SK-N-SH (cell line): ENCODE results near the gene SH3BGR. TPM values are rescaled to one million over a fixed set of nuclear protein-coding genes. Genes with fewer than 3 reads are reported as not detected.

Experiments used
- CTCF ChIA-PET: fragments of 300-600, 350-600 bp; formaldehyde crosslinking; extraction: SDS; loops from one replicate; lab custom pipeline; 2021; lab: Yijun Ruan, JAX
- POLR2A ChIA-PET: fragments of 350-600 bp; sonication (Branson Sonifier 250); formaldehyde crosslinking; extraction: SDS; loops from one replicate; lab custom pipeline; 2020; ENCODE audit warnings: antibody characterized with exemption, inconsistent platforms; lab: Yijun Ruan, JAX
- DNase-seq: peaks from one replicate; pipeline ENCODE4 v3.0.0; 2012
- H2AFZ ChIP-seq: fragments of 200-600 bp; sonication (generic); 2 replicates; pipeline ENCODE4 v1.8.1; 2016; ENCODE audit warnings: antibody characterized with exemption, mild to moderate bottlenecking, low read depth
- H3F3A ChIP-seq: fragments of 200-600 bp; sonication (generic); replicated peaks from 2 replicates; pipeline ENCODE3; 2016; ENCODE audit warnings: antibody characterized with exemption, mild to moderate bottlenecking; ENCODE audit not compliant: insufficient read depth
- H3K27ac ChIP-seq, 2 experiments: fragments of 200-500 bp in 1 of 2; fragments of 200-600 bp in 1 of 2; sonication (Bioruptor generic) in 1 of 2; sonication (generic), shearing (Covaris generic) in 1 of 2; 2 replicates each; pipeline versions ENCODE4 v1.5.1 to v1.6.1; 2014 to 2016; ENCODE audit warnings: low read depth in 2 of 2, inconsistent platforms in 1 of 2, low read length in 1 of 2, mild to moderate bottlenecking in 1 of 2, mixed read lengths in 1 of 2
- H3K27me3 ChIP-seq: fragments of 200-600 bp; sonication (generic), shearing (Covaris generic); 2 replicates; pipeline ENCODE4 v1.6.1; 2016; ENCODE audit warnings: mixed run types; ENCODE audit not compliant: insufficient read depth
- H3K36me3 ChIP-seq, 2 experiments: fragments of 200-500 bp in 1 of 2; fragments of 200-600 bp in 1 of 2; sonication (Bioruptor generic) in 1 of 2; sonication (generic) in 1 of 2; replicated peaks in 1 of 2; 2 replicates each; pipeline versions ENCODE3 to v1.5.1; 2014 to 2016; ENCODE audit warnings: low read length in 1 of 2, mild to moderate bottlenecking in 1 of 2; ENCODE audit not compliant: insufficient read depth in 2 of 2, control insufficient read depth in 1 of 2
- H3K4me1 ChIP-seq, 2 experiments: fragments of 200-500 bp in 1 of 2; fragments of 200-600 bp in 1 of 2; sonication (Bioruptor generic) in 1 of 2; sonication (generic), shearing (Covaris generic) in 1 of 2; 2 replicates each; pipeline versions ENCODE4 v1.5.1 to v1.6.1; 2014 to 2016; ENCODE audit warnings: low read depth in 1 of 2, low read length in 1 of 2, mixed run types in 1 of 2; ENCODE audit not compliant: insufficient read depth in 2 of 2, control insufficient read depth in 1 of 2
- H3K4me2 ChIP-seq: fragments of 200-600 bp; sonication (generic), shearing (Covaris generic); 2 replicates; pipeline ENCODE4 v1.6.1; 2017; ENCODE audit warnings: mixed run types
- H3K4me3 ChIP-seq, 2 experiments: fragments of 200-500 bp in 1 of 2; fragments of 200-600 bp in 1 of 2; sonication (Bioruptor generic) in 1 of 2; sonication (generic), shearing (Covaris generic) in 1 of 2; 2 replicates each; pipeline versions ENCODE4 v1.5.1 to v1.8.1; 2014 to 2016; ENCODE audit warnings: low read depth in 2 of 2, inconsistent platforms in 1 of 2, low read length in 1 of 2, mild to moderate bottlenecking in 1 of 2, mixed read lengths in 1 of 2, moderate library complexity in 1 of 2
- H3K79me2 ChIP-seq: fragments of 200-600 bp; sonication (generic); 2 replicates; pipeline ENCODE4 v1.8.1; 2017; ENCODE audit warnings: mild to moderate bottlenecking; ENCODE audit not compliant: insufficient read depth
- H3K9ac ChIP-seq: fragments of 200-600 bp; sonication (generic); 2 replicates; pipeline ENCODE4 v1.6.1; 2017; ENCODE audit warnings: mixed run types
- H3K9me2 ChIP-seq: fragments of 200-600 bp; sonication (generic); 2 replicates; pipeline ENCODE4 v1.6.1; 2017; ENCODE audit warnings: mixed run types
- H3K9me3 ChIP-seq: fragments of 200-600 bp; sonication (generic); 2 replicates; pipeline ENCODE4 v1.6.1; 2017; ENCODE audit warnings: mixed run types, mild to moderate bottlenecking, moderate library complexity
- H4K20me1 ChIP-seq: fragments of 200-600 bp; sonication (generic); 2 replicates; pipeline ENCODE4 v1.6.1; 2017; ENCODE audit warnings: mild to moderate bottlenecking, mixed run types; ENCODE audit not compliant: insufficient read depth
- ELF1 ChIP-seq: IDR thresholded peaks from 2 replicates; pipeline ENCODE4 v1.4.0; 2012
- FOSL2 ChIP-seq: IDR thresholded peaks from 2 replicates; pipeline ENCODE4 v1.4.0; 2012; ENCODE audit warnings: low read depth, mild to moderate bottlenecking, moderate library complexity, borderline replicate concordance
- FOXM1 ChIP-seq: IDR thresholded peaks from 2 replicates; pipeline ENCODE4 v1.4.0; 2012; ENCODE audit warnings: low read depth, mild to moderate bottlenecking
- GABPA ChIP-seq: IDR thresholded peaks from 2 replicates; pipeline ENCODE4 v1.4.0; 2012; ENCODE audit warnings: low read depth, mild to moderate bottlenecking
- GATA2 ChIP-seq: sonication (generic); formaldehyde crosslinking; IDR thresholded peaks from 2 replicates; pipeline ENCODE4 v1.5.0; 2020; ENCODE audit warnings: mild to moderate bottlenecking, missing genetic modification reagents
- MEF2A ChIP-seq: IDR thresholded peaks from 2 replicates; pipeline ENCODE4 v1.4.0; 2012; ENCODE audit warnings: low read depth, borderline replicate concordance
- MXI1 ChIP-seq: IDR thresholded peaks from 2 replicates; pipeline ENCODE4 v1.6.1; 2012; ENCODE audit warnings: mild to moderate bottlenecking, low read depth, low read length, improper control_type of control experiment
- NFIC ChIP-seq: IDR thresholded peaks from 2 replicates; pipeline ENCODE4 v1.4.0; 2012; ENCODE audit warnings: borderline replicate concordance
- NRF1 ChIP-seq: IDR thresholded peaks from 2 replicates; pipeline ENCODE4 v1.6.1; 2012; ENCODE audit warnings: low read depth, mild to moderate bottlenecking, low read length
- SIN3A ChIP-seq: IDR thresholded peaks from 2 replicates; pipeline ENCODE4 v1.6.1; 2012; ENCODE audit warnings: low read depth, mild to moderate bottlenecking, low read length, moderate library complexity, borderline replicate concordance
- TCF12 ChIP-seq: IDR thresholded peaks from 2 replicates; pipeline ENCODE4 v1.4.0; 2012
- TEAD4 ChIP-seq: IDR thresholded peaks from 2 replicates; pipeline ENCODE4 v1.4.0; 2012; ENCODE audit warnings: mild to moderate bottlenecking, borderline replicate concordance; ENCODE audit not compliant: insufficient read depth
- WGBS: methylation state at CpG from one replicate; pipeline ENCODE4 v1.1.6; 2017; ENCODE audit warnings: low lambda C conversion rate; 5-methylcytosine and 5-hydroxymethylcytosine counted together
- polyA plus RNA-seq, 3 experiments: library from polyadenylated mRNA; depleted of rRNA; stranded (reverse); fragments of >200 nt; gene quantifications; 2 replicates each; pipeline ENCODE4 v1.2.3, GENCODE V29; 2012
- TF ChIP-seq, protein P1 (sequence below): fragments of 150-350 bp; IDR thresholded peaks from 2 replicates; pipeline ENCODE4 v1.6.1; 2016; ENCODE audit warnings: mild to moderate bottlenecking, low read depth, low read length
- TF ChIP-seq, protein P2 (sequence below): IDR thresholded peaks from 2 replicates; pipeline ENCODE4 v1.6.1; 2012; ENCODE audit warnings: mild to moderate bottlenecking, low read depth, low read length, moderate library complexity
- TF ChIP-seq, protein P3 (sequence below): fragments of 200-600 bp; sonication (generic); IDR thresholded peaks from 2 replicates; pipeline ENCODE4 v1.6.1; 2017; ENCODE audit warnings: antibody characterized with exemption, mild to moderate bottlenecking, moderate library complexity

The SH3BGR gene
- polyA plus RNA-seq, 1 of the 3 experiments (the other 2 are of a cell fraction), result 1.1 TPM

DNA sequence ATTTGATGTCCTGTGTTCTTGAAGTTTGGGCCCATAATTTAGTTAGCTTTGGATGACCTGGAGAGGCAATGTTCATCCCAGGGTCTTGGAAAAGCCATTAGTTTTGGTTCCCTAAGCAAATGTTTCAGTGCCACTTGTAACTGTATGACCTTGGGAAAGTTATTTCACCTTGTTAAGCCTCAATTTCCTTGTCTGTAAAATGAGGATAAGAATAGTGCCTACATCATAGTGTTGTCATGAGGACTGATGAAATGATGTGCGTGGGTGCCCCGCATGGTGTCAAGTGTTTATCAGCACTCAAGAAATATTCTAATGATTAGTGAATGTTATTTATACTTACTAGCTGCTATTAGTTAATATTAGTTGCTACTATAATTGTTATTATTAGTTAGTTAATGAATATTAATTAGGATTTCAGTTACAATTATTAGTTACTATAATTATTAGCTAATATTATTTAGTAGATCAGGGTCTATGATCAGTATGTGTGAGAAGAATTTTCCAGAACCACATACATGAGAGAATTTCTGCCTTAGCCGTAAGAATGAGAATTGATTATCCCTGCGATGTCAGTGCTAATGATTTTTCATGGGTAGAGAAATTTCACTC is 1.9 kb downstream of the SH3BGR start:
- no peaks in the 10 kb centered on the region; a peak in 1 of 4 replicates for H3K4me1 ChIP-seq
- no peaks in the 10 kb centered on the region for H3F3A ChIP-seq
- no peaks in the 10 kb centered on the region for H3K79me2 ChIP-seq
- H3K36me3 ChIP-seq, result no peaks in the 10 kb centered on the region
- no peak for TF ChIP-seq SIN3A
- no peak for DNase-seq
- no peak overlapping the region for H3K4me2 ChIP-seq
- ChIA-PET CTCF (interaction anchor here (1.1 to 2.8 kb wide), 3 partner anchors 12 to 65 kb away, joined by 3 to 13 read pairs (median 4); no protein-coding TSS in a partner anchor), POLR2A (no interaction called here)
- no peaks in the 10 kb centered on the region for H4K20me1 ChIP-seq
- WGBS, result 94% methylated on average over 4 of the region's 4 CpGs
- H3K27me3 ChIP-seq, result no peaks in the 10 kb centered on the region
- H2AFZ ChIP-seq, result no peak overlapping the region
- H3K9me3 ChIP-seq, result no peaks in the 10 kb centered on the region
- no peak overlapping the region for H3K4me3 ChIP-seq
- no peak overlapping the region for H3K27ac ChIP-seq
- no peak overlapping the region for H3K9ac ChIP-seq
- H3K9me2 ChIP-seq, result no peaks in the 10 kb centered on the region

DNA sequence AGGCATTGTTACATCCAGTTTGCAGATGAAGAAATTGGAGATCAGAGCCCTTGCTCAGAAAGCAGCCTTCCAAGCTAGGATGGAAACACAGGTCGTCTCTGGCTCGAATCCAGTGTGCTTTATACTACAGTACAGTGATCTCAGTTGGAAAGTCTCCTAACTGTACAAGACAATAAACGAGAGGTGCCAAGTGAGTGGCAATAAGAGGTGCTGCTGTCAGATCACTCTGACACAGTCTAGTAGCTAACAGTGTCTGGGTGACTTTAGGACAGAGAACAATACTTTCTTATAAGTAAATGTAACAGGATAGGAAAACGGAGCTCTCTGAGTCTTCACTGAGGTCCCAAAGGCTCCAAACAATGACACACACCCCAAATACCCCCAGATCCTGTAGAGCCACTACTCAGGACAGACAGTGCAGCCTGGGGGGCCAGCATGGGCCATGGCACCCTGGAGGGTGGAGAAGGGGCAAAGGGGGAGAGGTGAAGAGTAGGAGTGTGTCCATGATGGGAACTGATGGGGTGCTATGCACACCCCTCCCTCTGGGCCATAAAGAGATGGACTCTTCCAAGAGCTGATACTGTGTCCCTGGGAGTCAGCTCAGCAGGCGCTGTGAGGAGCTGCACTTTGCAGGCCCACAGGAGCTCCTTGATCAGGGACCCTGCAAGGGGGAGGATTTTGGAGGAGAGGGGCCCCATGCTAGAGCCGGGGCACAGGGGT is 3.3 kb downstream of the SH3BGR start:
- H4K20me1 ChIP-seq, result no peaks in the 10 kb centered on the region
- DNase-seq, result no peak
- no peaks in the 10 kb centered on the region for H3K79me2 ChIP-seq
- WGBS, result 49% methylated on average over 5 of the region's 6 CpGs
- ChIA-PET POLR2A (no interaction called here), CTCF (interaction anchor here (1.1 to 2.8 kb wide), 4 partner anchors 10 to 36 kb away, joined by 3 to 13 read pairs (median 4); no protein-coding TSS in a partner anchor)
- no peak overlapping the region for H3K4me2 ChIP-seq
- no peaks in the 10 kb centered on the region for H3K9me2 ChIP-seq
- H3K4me1 ChIP-seq, result no peaks in the 10 kb centered on the region; a peak in 1 of 4 replicates
- H3K27ac ChIP-seq, result no peak overlapping the region
- no peaks in the 10 kb centered on the region for H3F3A ChIP-seq
- no peak overlapping the region for H3K4me3 ChIP-seq
- no peak overlapping the region for H3K9ac ChIP-seq
- H3K27me3 ChIP-seq, result no peaks in the 10 kb centered on the region
- H3K9me3 ChIP-seq, result no peaks in the 10 kb centered on the region
- no peaks in the 10 kb centered on the region for H3K36me3 ChIP-seq
- TF ChIP-seq GABPA, result no peak
- TF ChIP-seq ELF1, result no peak
- H2AFZ ChIP-seq, result no peak overlapping the region

DNA sequence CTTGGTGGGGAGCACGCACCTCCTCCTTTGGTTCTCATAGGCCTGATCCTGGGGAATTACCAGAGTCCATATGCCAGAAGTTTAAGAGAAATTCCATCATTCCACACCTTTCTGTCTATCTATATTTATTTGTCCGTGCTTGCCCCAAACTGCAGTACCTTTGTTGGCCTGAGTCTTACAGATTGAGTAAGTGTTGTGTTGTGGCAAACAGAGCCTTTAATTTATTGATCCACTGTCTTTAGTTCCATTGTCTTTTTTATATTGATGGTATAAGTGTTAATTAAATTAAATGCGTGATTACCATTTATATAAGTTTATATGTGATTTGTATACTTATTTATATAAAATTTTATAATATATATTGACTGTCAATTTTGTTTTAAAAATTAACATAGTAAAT is 4.9 kb downstream of the SH3BGR start:
- no peak for DNase-seq
- H3K27ac ChIP-seq, result no peak overlapping the region
- no peaks in the 10 kb centered on the region; a peak in 1 of 4 replicates for H3K4me1 ChIP-seq
- no peaks in the 10 kb centered on the region for H3K27me3 ChIP-seq
- H3K9me3 ChIP-seq, result no peaks in the 10 kb centered on the region
- H3K4me3 ChIP-seq, result no peak overlapping the region
- no peak overlapping the region for H3K9ac ChIP-seq
- H4K20me1 ChIP-seq, result no peaks in the 10 kb centered on the region
- ChIA-PET CTCF (no interaction called here), POLR2A (no interaction called here)
- no peak overlapping the region for H3K4me2 ChIP-seq
- H3K79me2 ChIP-seq, result no peaks in the 10 kb centered on the region
- H2AFZ ChIP-seq, result no peak overlapping the region
- H3K36me3 ChIP-seq, result no peaks in the 10 kb centered on the region
- no peaks in the 10 kb centered on the region for H3F3A ChIP-seq
- 85% methylated on average over 3 of the region's 3 CpGs for whole genome bisulfite sequencing
- H3K9me2 ChIP-seq, result no peaks in the 10 kb centered on the region
- TF ChIP-seq, protein P1, sequence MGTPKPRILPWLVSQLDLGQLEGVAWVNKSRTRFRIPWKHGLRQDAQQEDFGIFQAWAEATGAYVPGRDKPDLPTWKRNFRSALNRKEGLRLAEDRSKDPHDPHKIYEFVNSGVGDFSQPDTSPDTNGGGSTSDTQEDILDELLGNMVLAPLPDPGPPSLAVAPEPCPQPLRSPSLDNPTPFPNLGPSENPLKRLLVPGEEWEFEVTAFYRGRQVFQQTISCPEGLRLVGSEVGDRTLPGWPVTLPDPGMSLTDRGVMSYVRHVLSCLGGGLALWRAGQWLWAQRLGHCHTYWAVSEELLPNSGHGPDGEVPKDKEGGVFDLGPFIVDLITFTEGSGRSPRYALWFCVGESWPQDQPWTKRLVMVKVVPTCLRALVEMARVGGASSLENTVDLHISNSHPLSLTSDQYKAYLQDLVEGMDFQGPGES, result no peak
- TF ChIP-seq GATA2 (no peak), FOSL2 (no peak), MXI1 (no peak), TEAD4 (no peak), NRF1 (no peak), NFIC (no peak), MEF2A (no peak), ELF1 (no peak), FOXM1 (no peak), TCF12 (no peak)
- TF ChIP-seq, protein P2, sequence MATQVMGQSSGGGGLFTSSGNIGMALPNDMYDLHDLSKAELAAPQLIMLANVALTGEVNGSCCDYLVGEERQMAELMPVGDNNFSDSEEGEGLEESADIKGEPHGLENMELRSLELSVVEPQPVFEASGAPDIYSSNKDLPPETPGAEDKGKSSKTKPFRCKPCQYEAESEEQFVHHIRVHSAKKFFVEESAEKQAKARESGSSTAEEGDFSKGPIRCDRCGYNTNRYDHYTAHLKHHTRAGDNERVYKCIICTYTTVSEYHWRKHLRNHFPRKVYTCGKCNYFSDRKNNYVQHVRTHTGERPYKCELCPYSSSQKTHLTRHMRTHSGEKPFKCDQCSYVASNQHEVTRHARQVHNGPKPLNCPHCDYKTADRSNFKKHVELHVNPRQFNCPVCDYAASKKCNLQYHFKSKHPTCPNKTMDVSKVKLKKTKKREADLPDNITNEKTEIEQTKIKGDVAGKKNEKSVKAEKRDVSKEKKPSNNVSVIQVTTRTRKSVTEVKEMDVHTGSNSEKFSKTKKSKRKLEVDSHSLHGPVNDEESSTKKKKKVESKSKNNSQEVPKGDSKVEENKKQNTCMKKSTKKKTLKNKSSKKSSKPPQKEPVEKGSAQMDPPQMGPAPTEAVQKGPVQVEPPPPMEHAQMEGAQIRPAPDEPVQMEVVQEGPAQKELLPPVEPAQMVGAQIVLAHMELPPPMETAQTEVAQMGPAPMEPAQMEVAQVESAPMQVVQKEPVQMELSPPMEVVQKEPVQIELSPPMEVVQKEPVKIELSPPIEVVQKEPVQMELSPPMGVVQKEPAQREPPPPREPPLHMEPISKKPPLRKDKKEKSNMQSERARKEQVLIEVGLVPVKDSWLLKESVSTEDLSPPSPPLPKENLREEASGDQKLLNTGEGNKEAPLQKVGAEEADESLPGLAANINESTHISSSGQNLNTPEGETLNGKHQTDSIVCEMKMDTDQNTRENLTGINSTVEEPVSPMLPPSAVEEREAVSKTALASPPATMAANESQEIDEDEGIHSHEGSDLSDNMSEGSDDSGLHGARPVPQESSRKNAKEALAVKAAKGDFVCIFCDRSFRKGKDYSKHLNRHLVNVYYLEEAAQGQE, result no peak
- TF ChIP-seq, protein P3, sequence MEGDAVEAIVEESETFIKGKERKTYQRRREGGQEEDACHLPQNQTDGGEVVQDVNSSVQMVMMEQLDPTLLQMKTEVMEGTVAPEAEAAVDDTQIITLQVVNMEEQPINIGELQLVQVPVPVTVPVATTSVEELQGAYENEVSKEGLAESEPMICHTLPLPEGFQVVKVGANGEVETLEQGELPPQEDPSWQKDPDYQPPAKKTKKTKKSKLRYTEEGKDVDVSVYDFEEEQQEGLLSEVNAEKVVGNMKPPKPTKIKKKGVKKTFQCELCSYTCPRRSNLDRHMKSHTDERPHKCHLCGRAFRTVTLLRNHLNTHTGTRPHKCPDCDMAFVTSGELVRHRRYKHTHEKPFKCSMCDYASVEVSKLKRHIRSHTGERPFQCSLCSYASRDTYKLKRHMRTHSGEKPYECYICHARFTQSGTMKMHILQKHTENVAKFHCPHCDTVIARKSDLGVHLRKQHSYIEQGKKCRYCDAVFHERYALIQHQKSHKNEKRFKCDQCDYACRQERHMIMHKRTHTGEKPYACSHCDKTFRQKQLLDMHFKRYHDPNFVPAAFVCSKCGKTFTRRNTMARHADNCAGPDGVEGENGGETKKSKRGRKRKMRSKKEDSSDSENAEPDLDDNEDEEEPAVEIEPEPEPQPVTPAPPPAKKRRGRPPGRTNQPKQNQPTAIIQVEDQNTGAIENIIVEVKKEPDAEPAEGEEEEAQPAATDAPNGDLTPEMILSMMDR, result no peak; the same call in 1 of the 2 replicates
